ENCODE measurements around the gene BTC.
A peak's percentile ranks its signal among the peaks of the same experiment; 100 is the strongest.
"Not testable (repeated sequence)": the region's sequence is repeated elsewhere in the genome, so short reads cannot be mapped to it uniquely, and the experiment has no call there.

BTC gene

GRCh38 chr4:74757136-74757535 is 37.2 kb downstream of the BTC start:
- DNase-seq = no peak

- peak; percentile 56 for DNase-seq
Observed at GRCh38 chr4:74755486-74755885, 38.8 kb downstream of the BTC start.

DNA sequence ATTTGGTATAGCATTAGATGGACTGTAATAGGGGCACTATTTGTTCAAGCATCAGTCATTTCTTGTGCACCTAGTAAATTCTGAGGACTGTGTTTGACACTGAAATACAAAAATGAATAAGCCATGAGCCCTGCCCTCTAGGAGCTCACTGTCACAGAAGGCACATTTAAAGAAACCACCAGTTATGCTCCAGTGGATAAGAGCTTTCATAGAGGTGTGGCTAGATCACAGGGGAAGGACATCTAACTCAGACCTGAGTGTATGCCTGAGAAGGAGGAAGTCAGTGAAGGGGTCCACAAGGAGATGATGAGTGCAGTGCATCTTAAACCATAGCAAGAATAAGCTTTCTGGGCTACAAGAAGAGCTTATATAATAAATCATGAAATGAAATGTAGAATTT is 40.1 kb downstream of the BTC start:
- no peak for DNase-seq

DNA sequence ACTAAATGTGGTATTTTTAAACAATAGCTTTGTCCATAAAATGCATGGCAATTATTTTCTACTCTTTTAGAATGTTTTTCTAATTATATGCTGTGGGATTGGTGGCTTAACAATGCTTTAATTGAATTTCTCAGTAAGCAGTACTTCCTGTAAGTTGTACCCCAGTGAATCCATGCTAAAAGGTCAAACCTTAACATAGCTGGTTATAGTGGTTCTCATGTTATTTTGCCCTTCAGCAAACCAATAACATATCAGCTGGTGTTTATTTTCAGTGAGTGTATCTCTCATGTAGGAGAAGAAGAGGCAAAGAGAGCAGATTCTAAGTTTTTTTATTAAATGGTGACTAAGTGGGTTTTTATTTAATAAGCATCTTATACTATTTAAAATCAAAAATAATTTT is 41.5 kb downstream of the BTC start:
- no peak for DNase-seq

- no peak for DNase-seq
Observed at GRCh38 chr4:74751856-74752255, 42.5 kb downstream of the BTC start.

GRCh38 chr4:74751247-74751646 is 43.1 kb downstream of the BTC start:
- no peak for DNase-seq

- no peak for DNase-seq
Observed at GRCh38 chr4:74742185-74742584, 52.1 kb downstream of the BTC start.

- no peak for DNase-seq
Observed at GRCh38 chr4:74738464-74739143, 55.7 kb downstream of the BTC start.

GRCh38 chr4:74734995-74735394 is 59.3 kb downstream of the BTC start:
- no peak for DNase-seq

DNA sequence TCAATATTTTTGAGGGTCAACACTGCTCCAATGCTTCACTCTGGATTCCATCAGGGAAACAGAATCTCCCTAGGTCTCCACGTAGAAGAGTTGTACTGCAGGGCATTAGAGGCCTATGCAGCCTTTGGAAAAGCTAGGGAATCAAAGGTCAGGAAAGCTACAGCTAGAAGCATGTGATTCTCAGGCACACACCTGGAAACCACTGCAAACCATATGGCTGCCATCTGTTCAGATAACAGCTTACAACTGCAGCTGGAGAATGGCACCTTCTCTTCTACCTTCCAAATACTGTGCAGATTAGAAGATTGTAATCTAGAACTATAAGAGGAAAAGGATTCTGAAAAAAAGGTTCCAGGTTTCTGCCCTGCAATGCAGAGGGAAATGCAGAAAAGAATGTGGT is 60.6 kb downstream of the BTC start:
- no peak for DNase-seq

DNA sequence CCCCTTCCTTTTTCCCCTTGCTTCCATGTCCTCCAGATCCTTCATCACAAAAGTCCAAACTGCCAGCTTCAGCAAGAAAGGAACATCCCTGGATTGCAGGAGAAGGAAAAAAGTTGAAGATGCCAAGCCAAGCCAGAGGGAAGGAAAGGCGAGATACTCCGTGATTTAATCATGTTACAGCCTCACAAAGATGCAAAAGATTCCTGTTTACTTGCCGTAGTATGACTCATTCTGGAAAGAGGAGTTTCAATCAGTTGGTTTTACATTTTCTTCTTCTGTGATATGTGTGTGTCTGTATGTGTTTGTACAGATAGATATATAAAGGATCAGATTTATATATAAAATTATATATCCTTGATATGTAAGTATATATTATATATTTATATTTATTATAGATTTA is 69.3 kb downstream of the BTC start:
- no peak for DNase-seq

DNA sequence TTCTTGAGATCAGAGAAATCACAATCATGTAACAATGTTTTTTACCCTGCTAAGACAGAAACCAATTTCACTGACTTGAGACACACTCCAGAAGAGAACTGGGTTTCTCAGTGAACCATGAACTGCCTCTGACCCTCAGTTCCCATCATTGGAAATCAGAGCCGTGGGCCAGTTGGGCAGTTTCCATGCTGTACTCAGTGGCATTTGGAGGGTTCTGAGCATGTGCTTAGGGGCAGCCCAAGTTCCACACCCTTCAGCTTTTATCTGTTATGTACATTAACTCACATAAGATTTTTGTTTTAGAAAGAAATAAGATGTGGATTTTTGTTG is 77.9 kb downstream of the BTC start:
- DNase-seq = no peak

DNA sequence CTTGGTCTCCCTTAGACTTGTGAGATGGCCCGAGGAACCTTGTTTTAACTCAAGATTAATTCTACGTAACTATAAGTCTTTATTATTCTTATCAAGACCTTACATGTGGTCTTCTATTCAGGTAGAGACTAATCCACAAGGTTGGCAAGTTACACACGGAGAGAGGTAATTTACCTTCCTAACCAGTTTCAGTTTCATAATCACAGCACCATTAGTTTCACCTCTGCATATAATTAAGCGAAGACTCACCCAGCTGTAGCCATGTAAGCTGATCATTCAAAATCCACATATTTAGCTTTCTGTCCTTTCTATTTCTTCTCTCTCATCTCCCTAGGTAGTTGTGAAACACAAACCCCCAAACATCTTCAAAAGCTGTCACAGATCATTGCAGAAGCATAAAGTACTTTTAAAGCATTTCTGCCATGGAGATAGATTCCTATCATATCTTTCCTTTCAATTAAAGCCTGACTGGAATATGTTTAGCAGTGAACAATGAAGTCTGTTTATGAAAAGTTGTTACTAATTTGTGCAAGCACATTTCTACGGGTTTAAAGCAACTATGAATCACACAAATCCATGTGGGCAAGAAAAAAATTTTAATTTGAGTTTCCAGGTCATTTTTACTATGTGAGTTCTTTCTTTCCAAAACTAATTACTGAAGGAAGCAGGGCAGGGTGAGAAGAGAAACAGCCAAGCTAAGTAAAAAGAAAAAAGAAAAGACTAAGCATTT is 78.5 kb downstream of the BTC start:
- DNase-seq = no peak

- no peak for DNase-seq
Observed at GRCh38 chr4:74714611-74715130, 79.7 kb downstream of the BTC start.

- not testable (repeated sequence) for DNase-seq
Observed at GRCh38 chr4:74708135-74708534, 86.2 kb downstream of the BTC start.
